Middle frontal gyrus (tissue), 1 donor: ENCODE measurements around the gene KLHDC10.
"Not testable (repeated sequence)": the region's sequence is repeated elsewhere in the genome, so short reads cannot be mapped to it uniquely, and the experiment has no call there.

ENCODE experiments used
- DNase-seq: peaks from one replicate; pipeline ENCODE4 v3.0.0-alpha.2; 2015; ENCODE audit warnings: low spot score; ENCODE audit errors: extremely low spot score

Gene KLHDC10

GRCh38 chr7:130069978-130070860 is at the start of gene KLHDC10:
TSS of gene KLHDC10 (plus strand) at chr7:130070534. CDS start at chr7:130070644, 110 bp downstream.
- peak; percentile 97 for DNase-seq

GRCh38 chr7:130021105-130021834 is 49.1 kb upstream of the KLHDC10 start:
- DNase-seq: no peak

- no peak for DNase-seq
These were observed 48.2 kb upstream of the KLHDC10 start for GRCh38 chr7:130022115-130022514.

DNA sequence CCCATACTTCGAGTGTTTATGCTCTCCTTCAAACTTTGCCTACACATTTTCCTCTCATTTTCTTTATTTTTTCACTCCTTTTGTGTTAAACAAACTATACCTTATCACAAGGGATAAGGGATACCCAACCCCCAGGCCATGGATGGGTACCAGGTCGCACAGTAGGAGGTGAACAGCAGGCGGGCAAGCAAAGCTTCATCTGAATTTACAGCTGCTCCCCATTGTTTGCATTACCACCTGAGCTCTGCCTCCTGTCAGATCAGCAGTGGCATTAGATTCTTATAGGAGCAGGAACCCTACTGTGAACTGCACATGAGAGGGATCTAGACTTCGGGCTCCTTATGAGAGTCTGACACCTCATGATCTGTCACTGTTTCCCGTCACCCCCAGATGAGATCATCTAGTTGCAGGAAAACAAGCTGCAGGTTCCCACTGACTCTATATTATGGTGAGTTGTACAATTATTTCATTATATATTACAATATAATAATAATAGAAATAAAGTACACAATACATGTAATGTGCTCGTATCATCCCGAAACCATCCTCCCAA is 47.6 kb upstream of the KLHDC10 start:
- DNase-seq: no peak

DNA sequence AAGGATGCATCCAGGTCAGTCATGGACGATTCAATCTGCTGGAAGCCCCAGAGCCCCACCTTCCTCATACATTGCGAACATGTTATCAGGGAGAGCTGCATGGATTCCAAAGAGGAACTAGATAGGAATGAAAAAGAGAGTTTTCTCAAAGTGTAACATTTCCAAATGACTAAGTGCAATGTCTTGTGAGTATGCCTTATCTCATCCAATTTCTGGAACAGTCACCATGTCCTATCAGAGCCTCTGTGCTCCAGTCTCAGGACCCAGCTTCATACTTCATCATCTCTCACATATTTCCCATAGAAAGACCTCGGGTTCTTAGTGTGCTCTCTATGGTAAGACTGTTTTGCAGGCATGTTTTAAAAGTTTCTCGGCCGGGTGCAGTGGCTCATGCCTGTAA is 45.9 kb upstream of the KLHDC10 start:
- DNase-seq: no peak

DNA sequence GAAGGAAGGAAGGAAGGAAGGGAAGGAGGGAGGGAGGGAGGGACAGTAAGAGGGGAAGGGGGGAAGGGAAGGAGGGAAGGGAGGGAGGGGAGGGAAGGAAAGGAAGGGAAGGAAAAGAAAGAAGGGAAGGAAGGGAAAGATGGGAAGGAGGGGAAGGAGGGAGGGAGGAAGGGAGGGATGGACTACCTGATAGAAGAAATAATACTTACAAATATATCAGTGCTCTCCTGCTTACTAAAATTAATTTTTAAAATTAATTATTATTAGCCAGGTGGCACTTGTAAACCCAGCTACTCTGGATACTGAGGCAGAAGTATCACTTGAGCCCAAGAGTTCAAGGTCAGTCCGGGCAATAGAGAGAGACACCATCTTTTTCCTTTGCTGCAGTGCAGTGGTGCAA is 37.6 kb upstream of the KLHDC10 start:
- no peak for DNase-seq

- no peak for DNase-seq
These were observed 32.6 kb upstream of the KLHDC10 start for GRCh38 chr7:130037703-130038102.

DNA sequence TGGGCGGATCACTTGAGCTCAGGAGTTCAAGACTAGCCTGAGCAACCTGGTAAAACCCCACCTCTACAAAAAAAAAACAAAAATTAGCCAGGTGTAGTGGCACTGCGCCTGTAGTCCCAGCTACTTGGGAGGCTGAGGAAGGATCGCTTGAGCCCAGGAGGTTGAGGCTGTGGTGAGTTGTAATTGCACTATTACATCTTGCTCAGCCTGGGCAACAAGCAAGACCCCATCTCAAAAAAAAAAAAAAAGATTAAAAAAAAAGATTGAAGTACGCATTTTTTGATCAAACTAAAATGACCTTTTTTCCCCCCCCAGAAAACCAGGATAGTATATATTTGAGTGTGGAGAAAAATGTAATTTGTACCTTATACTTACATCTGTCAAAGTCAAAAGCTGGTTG is 29.8 kb upstream of the KLHDC10 start:
- no peak for DNase-seq

- DNase-seq: no peak
These were observed 22.5 kb upstream of the KLHDC10 start for GRCh38 chr7:130047831-130048230.

GRCh38 chr7:130048906-130049305 is 21.4 kb upstream of the KLHDC10 start:
- no peak for DNase-seq

DNA sequence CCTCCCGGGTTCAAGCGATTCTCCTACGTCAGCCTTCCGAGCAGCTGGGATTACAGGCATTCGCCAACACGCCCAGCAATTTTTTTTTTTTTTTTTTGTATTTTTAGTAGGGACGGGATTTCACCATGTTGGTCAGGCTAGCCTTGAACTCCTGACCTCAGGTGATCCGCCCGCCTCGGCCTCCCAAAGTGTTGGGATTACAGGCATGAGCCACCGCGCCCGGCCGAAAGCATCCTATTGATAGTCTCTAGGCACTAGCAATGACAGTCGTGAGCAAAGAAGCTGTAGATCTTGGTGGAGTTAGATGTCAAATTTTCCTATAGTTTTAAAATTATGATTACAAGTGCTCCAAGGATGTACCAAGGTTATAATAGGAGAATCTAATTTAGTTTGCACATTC is 18.1 kb upstream of the KLHDC10 start:
- not testable (repeated sequence) for DNase-seq

DNA sequence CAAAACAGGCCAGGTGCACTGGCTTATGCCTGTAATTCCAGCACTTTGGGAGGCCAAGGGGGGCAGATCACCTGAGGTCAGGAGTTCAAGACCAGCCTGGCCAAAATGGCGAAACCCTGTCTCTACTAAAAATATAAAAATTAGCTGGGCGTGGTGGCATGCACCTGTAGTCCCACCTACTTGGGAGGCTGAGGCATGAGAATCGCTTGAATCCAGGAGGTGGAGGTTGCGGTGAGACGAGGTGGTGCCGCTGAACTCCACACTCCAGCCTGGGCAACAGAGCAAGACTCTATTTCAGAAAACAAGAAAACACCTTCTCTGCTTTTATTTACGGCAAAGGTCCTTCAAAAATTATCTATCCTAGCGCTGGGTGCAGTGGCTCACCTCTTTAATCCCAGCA is 15.1 kb upstream of the KLHDC10 start:
- not testable (repeated sequence) for DNase-seq

GRCh38 chr7:130062246-130062645 is 8.1 kb upstream of the KLHDC10 start:
- DNase-seq: no peak

GRCh38 chr7:130063036-130063435 is 7.3 kb upstream of the KLHDC10 start:
- DNase-seq: no peak

DNA sequence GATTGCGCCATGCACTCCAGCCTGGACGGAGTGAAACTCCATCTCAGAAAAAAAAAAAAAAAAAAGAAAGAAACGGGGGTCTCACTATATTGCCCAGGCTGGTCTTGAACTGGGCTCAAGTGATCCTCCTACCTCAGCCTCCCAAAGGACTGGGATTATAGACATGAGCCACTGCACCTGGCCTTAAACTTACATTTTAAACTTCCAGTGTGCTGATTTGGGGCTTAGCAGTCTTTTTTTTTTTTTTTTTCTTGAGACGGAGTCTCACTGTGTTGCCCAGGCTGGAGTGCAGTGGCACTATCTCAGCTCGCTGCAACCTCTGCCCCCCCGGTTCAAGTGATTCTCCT is 5.8 kb upstream of the KLHDC10 start:
- DNase-seq: not testable (repeated sequence)

DNA sequence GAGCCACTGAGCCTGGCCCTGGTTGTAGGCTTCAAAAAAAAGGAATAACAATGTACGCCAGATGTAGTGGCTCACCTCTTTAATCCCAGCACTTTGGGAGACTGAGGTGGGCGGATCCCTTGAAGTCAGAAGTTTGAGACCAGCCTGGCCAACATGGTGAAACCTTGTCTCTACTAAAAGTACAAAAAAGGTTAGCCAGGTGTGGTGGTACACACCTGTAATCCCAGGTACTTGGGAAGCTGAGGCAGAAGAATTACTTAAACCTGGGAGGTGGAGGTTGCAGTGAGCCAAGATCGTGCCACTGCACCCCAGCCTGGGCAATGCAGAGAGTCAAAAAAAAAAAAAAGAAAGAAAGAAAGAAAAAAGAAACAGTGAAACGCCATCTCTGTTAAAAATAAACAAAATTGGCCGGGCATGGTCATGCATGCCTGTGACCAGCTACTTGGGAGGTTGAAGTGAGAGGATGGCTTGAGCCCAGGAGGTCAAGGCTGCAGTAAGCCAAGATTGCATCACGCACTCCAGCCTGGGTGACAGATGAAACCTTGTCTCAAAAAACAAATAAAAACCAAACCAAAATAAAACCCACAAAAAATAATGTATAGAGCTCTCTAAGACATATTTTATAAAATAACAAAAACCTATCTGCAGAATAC is 4.7 kb upstream of the KLHDC10 start:
- no peak for DNase-seq

GRCh38 chr7:130069179-130069977 is 956 bp upstream of the KLHDC10 start:
- no peak for DNase-seq

- DNase-seq: no peak
These were observed 708 bp downstream of the KLHDC10 start for GRCh38 chr7:130070861-130071622.

DNA sequence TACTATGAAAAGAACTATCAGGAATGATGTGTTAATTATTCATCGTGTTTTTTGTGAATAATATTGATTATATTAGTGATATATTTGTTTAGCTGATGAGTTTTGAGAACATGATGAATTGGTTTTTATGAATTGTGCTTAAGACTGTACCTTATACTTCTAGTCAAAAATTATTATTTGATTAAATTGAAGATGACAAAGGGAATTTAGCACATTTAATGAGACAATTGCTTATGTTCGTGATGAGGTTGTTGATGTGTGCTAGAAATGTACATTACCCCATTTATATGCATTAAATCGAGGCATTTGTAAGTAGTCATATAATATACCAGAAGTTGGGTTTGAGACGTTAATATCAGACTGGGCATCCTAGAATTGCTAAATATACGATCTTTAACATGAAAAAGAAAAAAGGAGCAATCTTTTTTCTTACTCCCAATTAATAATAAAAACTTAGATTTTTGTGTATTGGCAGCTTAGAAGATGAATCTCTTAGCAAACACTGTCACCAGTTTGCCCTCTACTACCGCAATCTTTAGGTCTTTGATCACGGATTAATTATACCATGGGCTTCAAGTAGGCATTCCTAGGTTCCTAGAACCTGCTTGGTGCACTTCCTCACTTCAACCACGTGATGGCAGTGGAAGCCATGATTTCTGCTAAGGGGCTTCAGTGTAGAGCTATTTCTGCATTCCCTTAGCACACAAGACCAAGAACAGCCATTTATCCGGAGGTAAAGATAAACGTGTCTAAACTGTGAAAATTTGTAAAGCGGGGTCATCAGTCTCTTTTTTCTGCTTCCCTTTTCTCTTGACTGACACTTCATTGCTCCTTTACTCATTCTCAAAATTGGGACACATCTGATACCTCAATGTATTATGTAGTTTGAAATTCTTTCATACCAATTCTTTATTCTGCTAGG is 1.6 kb downstream of the KLHDC10 start:
- peak; percentile 87 for DNase-seq
